OCI-M1 (cell line): Measurements from ENCODE around the gene ARID5B.
"Not testable (repeated sequence)": the region's sequence is repeated elsewhere in the genome, so short reads cannot be mapped to it uniquely, and the experiment has no call there.

Experiments used
- DNase-seq: peaks from one replicate; lab custom pipeline; 2025; lab: John Stamatoyannopoulos, UW

The ARID5B gene

DNA sequence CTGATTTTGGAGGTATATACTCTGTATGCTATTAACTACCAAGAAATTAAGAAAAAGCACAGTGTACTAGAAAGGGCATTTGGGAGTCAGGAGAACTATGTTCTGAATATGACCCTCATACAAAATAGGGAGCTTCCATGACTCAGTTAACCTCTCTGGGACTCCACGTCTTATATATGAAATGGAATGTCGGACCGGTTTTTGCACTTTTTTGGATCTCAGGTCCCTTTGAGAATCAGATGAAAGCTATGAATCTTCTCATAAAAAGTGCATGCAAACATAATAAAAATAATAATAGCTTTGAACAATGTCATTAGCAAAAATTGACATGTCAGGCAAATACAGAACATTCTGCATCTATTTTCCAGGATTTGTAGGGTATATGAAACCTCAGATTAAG is 113.0 kb downstream of the ARID5B start:
- DNase-seq = no peak

DNA sequence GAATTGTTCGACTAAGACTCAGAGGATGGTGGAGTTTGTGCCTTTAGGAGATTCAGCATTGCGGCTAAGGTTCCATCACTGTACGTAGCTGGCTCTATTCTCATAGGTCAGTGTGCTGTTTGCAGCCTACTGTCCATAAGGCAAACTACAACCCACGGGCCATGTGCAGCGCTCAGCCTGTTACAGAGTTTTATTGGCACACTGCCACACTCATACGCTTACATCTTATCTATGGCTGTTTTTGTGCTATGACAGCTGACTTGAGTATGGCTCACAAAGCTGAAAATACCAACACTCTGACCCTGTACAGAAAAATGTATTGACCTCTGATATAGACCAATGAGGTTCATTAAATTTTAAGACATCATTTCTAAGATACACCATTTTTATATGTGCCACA is 114.5 kb downstream of the ARID5B start:
- DNase-seq = peak; percentile 80

DNA sequence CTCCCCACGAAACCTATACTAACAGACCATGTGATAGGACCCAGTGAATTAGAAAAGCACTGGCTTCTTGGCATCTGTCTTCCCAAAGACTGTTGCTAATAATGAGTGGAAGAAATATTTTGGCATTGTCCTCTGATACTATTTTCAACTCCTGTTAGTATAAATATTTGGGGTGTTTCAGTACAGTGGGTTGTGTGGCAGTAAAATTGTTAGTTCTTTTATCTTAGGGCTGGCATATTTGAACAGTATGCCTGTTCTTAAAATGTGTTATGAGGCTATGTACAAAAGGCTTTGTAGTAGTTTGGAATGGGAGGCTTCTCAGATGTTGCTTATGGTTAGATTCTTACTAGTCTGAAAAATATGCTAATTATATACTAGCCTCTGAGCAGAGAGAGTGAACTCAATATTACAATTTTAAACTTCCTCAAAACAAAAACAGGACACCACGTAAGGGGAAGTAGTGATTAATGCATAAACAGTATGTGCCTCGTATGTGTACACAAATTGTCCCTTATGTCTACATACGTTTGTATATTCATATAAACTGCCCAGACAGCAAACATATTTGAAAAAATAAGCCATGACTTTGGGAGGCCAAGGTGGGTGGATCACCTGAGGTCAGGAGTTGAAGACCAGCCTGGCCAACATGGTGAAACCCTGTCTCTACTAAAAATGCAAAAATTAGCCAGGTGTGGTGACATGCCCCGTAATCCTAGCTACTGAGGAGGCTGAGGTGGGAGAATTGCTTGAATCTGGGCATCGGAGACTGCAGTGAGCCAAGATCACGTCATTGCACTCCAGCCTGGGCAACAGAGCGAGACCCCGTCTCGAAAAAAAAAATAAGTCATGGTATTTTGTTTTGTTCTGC is 115.4 kb downstream of the ARID5B start:
- peak; percentile 51 for DNase-seq

DNA sequence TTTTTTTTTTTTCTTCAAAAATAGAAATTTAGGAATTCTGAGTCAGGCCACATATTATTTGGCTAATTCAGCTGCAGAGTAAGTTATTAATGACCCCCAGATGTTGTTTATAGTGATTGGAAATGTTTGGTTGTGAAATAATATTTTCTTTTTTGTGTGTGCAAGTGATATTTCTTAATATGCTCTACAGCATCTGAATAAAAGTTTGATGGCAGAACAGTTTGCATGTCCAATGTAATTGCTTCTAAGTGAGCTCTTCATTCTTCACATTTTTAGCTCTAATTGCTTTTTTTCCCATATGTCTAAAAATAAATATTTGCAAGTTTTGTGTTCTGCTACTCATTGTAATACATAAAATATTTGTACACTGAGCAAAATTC is 116.0 kb downstream of the ARID5B start:
- no peak for DNase-seq

DNA sequence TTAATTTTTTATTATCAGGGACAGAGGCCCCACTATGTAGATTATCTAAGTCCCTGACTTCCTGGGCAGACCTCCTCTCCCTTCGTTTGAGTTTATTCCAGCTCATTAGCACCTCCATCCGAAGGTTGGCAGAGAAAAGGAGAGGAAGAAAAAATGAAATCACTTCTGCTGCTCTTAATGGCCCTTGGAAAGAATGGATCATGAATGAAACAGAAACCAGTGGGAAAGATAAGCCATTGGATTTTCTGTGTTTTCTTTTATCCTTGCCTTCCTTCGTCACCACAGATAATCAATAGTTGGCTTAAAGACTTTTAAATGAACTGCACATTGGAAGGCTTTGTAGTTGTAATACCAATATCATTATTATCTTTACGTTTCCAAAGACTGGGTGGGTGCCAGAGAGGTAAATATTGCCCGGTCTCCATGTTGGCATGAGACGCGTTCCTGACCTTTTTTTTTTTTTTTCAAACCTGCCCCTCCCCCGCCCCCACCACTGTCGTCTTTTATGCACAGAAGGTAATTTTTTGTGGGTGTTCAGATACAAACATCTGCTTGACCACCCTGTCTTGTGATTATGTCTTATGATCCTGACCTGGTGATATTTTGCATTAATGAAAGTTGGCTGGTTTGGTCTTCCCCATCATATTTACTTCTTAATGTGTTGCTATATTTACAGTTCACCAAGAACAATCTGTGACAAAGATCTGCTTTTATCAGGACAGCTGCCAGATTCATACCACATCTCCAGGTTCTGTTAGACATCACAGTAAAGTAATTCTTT is 116.8 kb downstream of the ARID5B start:
- DNase-seq = no peak

DNA sequence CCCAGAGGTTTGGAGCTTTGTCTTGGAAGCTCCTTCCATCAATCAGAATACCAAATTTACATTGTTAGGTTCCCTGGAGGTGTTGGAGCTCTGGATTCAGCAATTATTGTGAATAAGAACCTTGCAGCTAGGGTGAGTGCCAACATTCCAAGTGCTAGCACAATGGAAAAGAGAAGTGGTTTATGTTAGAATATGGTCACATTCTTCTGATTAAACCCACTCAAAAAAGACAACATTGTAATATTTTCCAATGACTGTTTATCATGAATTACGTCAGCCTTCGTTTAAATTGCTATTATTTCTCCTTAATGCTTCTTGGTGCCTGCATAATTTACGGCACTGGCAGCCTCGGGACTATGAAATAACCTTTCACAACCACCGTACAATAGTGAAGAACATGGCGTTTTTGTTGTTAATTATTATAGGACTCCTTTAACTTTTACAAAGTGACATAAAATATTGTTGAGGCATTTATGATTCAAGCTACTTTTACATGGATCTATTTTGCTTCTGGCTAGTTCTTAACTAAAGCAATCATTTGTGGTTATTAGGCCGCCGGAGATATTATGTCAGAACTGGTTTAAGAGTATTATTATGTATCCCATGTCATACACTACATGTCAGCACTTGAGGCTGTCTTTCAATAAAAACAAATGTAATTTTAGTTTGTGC is 117.7 kb downstream of the ARID5B start:
- no peak for DNase-seq

GRCh38 chr10:62019685-62020359 is 118.3 kb downstream of the ARID5B start:
- DNase-seq = no peak

DNA sequence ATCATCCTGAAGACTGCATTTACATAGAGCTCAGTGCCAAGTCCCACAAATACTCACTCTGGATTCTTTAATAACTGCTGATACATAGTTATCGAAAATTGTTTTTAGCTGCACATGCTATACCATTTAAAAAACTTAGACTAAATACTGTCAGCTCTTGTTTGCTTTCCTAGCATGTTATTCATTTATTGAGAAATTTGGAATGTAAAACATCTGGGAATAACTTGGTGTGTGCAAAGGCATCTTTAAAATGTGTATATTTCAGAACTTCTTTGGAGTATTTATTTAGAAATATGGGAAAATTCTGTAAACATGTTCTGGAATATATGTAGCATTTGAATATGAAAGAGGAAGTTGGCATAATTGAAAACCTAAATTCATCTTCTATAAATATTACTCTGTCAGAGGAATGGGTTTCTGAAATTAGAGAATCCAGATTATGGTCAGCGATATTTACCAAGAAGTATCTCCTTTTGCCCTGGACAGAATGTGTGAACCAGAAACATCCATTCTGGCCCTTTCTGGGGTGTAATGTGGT is 119.7 kb downstream of the ARID5B start:
- no peak for DNase-seq

- no peak for DNase-seq
Observed at GRCh38 chr10:62021978-62022802, 120.7 kb downstream of the ARID5B start.

DNA sequence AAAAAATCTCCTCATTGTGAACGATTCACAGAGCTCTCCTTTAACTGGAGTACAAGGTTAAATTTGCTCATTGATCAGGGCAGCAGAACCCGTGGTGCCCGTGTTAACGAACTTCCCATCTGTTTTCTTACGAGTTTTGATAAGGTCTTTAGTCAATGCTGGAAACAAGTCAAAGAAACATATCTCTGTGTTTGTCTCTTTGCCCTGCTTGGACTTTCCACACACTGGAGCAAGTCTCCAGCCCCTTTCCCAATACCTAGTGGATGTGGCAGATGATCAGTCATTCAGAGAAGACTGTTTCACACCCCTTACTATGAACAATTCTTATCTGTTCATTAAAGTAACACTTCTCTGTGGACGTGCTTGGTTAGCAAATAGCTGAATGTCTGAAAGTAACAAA is 121.3 kb downstream of the ARID5B start:
- no peak for DNase-seq

DNA sequence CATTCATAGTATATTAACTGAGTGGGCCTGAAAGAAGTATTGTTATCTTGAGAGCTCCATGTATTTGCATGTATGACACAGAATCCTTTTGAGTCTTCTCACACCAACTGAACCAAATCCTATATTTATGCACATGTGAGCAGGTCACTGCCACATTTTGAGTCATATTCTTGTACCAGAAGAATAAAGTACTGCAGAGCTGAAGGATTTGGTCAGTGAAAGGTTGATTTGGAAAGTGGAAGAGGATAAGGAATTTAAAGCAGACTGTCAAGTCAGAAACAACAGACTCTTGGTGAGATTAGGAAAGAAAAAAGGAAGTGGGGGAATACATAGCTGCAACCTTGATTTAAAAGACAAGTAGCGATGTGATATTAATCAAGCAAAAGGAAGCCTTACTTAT is 121.8 kb downstream of the ARID5B start:
- peak; percentile 56 for DNase-seq

DNA sequence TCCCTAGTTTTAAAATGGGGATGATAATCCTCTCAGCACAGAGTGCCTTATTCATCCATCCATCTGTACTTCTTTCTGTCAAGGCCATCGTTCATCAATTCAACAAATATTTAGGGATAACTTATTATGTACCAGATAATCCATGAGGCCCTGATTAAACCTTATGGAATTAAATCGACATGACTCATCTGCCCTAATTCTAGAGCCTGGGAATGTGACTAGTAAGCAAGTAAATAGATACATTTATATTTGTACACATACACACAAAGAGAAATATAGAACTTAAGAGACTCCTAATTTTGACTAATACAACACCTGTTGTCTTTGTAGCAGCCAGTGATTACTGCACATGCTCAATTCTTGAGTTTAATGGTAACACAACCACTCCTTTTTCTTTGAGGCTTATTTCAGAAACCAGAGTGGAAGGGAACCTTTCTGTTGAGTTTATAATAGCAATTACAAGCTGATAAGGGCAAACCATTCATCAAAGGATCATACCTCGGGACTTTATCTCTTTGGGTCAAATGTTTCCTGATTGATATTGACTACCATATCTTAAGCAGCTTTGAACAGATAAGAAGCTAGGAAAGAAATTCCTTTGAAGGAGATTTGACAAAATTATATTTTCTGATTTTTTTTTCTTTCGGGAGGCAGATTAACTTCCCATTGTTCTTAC is 122.7 kb downstream of the ARID5B start:
- DNase-seq = no peak

GRCh38 chr10:62025134-62025794 is 123.8 kb downstream of the ARID5B start:
- no peak for DNase-seq

- DNase-seq = no peak
Observed at GRCh38 chr10:62025901-62026879, 124.7 kb downstream of the ARID5B start.

DNA sequence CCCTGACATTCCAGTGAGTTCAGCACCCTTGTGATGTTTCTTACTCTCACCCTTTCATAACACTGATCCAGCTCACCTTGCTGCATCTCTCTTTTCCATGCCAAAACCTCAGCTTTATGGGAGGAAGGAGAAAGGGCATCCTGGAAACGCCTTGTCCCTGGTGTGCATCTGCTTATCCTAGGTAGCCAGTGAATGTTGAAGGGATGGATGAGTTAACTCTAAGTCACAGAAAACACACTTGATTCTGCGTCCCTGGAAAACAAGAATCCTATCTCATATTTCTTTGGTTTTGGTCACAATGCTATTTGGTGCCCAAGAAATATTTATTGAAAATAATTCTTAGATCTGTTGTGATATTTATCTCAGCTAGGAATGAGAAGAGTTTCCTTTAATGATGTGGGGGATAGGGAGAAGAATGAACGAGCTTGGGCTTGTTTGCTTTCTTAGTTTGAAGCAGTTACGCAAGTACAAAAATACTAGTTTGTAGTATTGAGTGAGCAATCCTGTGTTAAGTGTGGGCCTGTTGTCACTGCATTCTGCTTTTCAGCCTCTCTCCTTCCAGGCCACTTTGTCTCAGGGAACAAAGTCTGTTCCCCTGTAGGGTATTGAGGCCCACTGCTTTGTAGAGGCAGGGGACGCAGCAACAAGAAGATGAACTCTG is 126.5 kb downstream of the ARID5B start:
- DNase-seq = no peak

GRCh38 chr10:62028502-62028842 is 127.0 kb downstream of the ARID5B start:
- DNase-seq = not testable (repeated sequence)

DNA sequence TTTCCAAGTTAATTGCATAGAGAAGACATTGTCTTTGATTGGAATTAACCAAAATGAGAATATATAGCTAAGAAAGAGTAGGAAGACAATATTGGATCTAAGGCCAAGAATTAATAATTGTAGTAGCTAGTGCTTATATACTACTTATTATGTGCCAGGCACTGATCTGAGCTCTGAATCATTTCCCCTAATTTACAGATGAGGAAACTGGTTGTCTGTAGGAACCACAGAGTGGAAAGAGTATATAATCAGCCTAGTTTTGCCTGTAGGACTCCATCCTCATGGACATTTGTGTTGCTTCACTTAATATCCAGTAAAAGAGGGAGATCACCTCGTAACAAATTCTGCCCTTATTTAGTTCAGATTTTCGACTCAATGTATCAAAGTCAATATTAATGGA is 127.9 kb downstream of the ARID5B start:
- DNase-seq = no peak

GRCh38 chr10:62031507-62031906 is 130.0 kb downstream of the ARID5B start:
- no peak for DNase-seq
